ENCODE data around the gene PPP6R1. TPM values are rescaled to one million over a fixed set of nuclear protein-coding genes. Genes with fewer than 3 reads are reported as not detected.

Gene PPP6R1
- total RNA-seq, 2 experiments from 2014 or later = 172 to 182 TPM

GRCh38 chr19:55216461-55217198 is 42.2 kb downstream of the PPP6R1 start:
- POLR2A ChIA-PET = interaction anchor here (1.6 kb wide), 1 partner anchor 43 kb away, joined by 3 read pairs; no protein-coding TSS in a partner anchor

GRCh38 chr19:55213547-55213946 is 45.3 kb downstream of the PPP6R1 start:
- Mint-ChIP-seq H3K4me1 (ENCODE audit: low read depth) (peaks cover 11% of the 10 kb centered on the region), H3K9me3 (peaks cover 4% of the 10 kb centered on the region), H3K36me3 (ENCODE audit: low read depth) (no peaks in the 10 kb centered on the region), H3K4me3 (no peak overlapping the region), H3K27me3 (peaks cover 43% of the 10 kb centered on the region), H3K27ac (no peak overlapping the region)
- no peak for ATAC-seq (ENCODE audit: poor library complexity)
- H3K27ac ChIP-seq (ENCODE audit: low read depth in 1 of 2, low read length in 2 of 2) = no peak overlapping the region
- no peak for DNase-seq
- no peak for TF ChIP-seq CTCF (IDR thresholded peaks at IDR 0.05)
- POLR2A ChIA-PET = no interaction called here
- peaks cover 13% of the 10 kb centered on the region for H3K4me1 ChIP-seq (ENCODE audit: insufficient read depth, low read length)
- H3K9me3 ChIP-seq (ENCODE audit: control insufficient read depth in 1 of 2, insufficient read depth in 1 of 2, low read length in 2 of 2) = peaks cover 6 to 37% of the 10 kb centered on the region in 2 experiments
- CTCF ChIA-PET = no interaction called here
- no peak overlapping the region for H3K4me3 ChIP-seq (ENCODE audit: low read length)
- no peaks in the 10 kb centered on the region for H3K36me3 ChIP-seq (ENCODE audit: insufficient read depth, low read length)
- intact Hi-C loops (cut with DNase I, micrococcal nuclease) = no loop called here
- peaks cover 3 to 7% of the 10 kb centered on the region in 2 experiments for H3K27me3 ChIP-seq (ENCODE audit: control insufficient read depth in 1 of 2, insufficient read depth in 2 of 2, low read length in 2 of 2)

More at GRCh38 chr19:55216461-55217198, 42.2 kb downstream of the PPP6R1 start:
- Histone ChIP-seq H3K36me3 (ENCODE audit: insufficient read depth, low read length) (no peaks in the 10 kb centered on the region), H3K27me3 (ENCODE audit: control insufficient read depth in 1 of 2, insufficient read depth in 2 of 2, low read length in 2 of 2) (peaks cover 3 to 7% of the 10 kb centered on the region in 2 experiments), H3K4me1 (ENCODE audit: insufficient read depth, low read length) (peaks cover 13% of the 10 kb centered on the region), H3K27ac (ENCODE audit: low read depth in 1 of 2, low read length in 2 of 2) (no peak overlapping the region), H3K9me3 (ENCODE audit: control insufficient read depth in 1 of 2, insufficient read depth in 1 of 2, low read length in 2 of 2) (peaks cover 6 to 43% of the 10 kb centered on the region in 2 experiments), H3K4me3 (ENCODE audit: low read length) (no peak overlapping the region)
- H3K27ac Mint-ChIP-seq = no peak overlapping the region
- intact Hi-C loops (cut with DNase I, micrococcal nuclease) = loop anchor here in 1 of 2 experiments (5.0 kb wide), 1 partner anchor 36 kb away; no protein-coding TSS in a partner anchor
- CTCF ChIA-PET = no interaction called here
- H3K4me1 Mint-ChIP-seq (ENCODE audit: low read depth) = peaks cover 11% of the 10 kb centered on the region
- H3K27me3 Mint-ChIP-seq = peaks cover 29% of the 10 kb centered on the region
- H3K9me3 Mint-ChIP-seq = peaks cover 4% of the 10 kb centered on the region
- no peak for TF ChIP-seq CTCF (IDR thresholded peaks at IDR 0.05)
- peaks cover 12% of the 10 kb centered on the region for H3K36me3 Mint-ChIP-seq (ENCODE audit: low read depth)
- ATAC-seq (ENCODE audit: poor library complexity) (peak; percentile 72), DNase-seq (peak in 13 of 14 experiments; percentile 13 to 69 (median 35))
- no peak overlapping the region for H3K4me3 Mint-ChIP-seq

- intact Hi-C loops (cut with DNase I, micrococcal nuclease) = no loop called here
- Histone ChIP-seq H3K9me3 (ENCODE audit: control insufficient read depth in 1 of 2, insufficient read depth in 1 of 2, low read length in 2 of 2) (peaks cover 6 to 35% of the 10 kb centered on the region in 2 experiments), H3K27ac (ENCODE audit: low read depth in 1 of 2, low read length in 2 of 2) (no peak overlapping the region), H3K36me3 (ENCODE audit: insufficient read depth, low read length) (no peaks in the 10 kb centered on the region), H3K4me3 (ENCODE audit: low read length) (no peak overlapping the region), H3K4me1 (ENCODE audit: insufficient read depth, low read length) (peaks cover 13% of the 10 kb centered on the region), H3K27me3 (ENCODE audit: control insufficient read depth in 1 of 2, insufficient read depth in 2 of 2, low read length in 2 of 2) (peaks cover 3 to 7% of the 10 kb centered on the region in 2 experiments)
- POLR2A ChIA-PET = no interaction called here
- Mint-ChIP-seq H3K4me1 (ENCODE audit: low read depth) (peaks cover 11% of the 10 kb centered on the region), H3K36me3 (ENCODE audit: low read depth) (no peaks in the 10 kb centered on the region), H3K4me3 (no peak overlapping the region), H3K27ac (no peak overlapping the region), H3K9me3 (peaks cover 4% of the 10 kb centered on the region), H3K27me3 (peaks cover 43% of the 10 kb centered on the region)
- TF ChIP-seq CTCF (IDR thresholded peaks at IDR 0.05) = no peak
- ATAC-seq (ENCODE audit: poor library complexity) (no peak), DNase-seq (peak in 9 of 14 experiments; percentile 4 to 53 (median 28))
- CTCF ChIA-PET = no interaction called here
These were observed 46.4 kb downstream of the PPP6R1 start for GRCh38 chr19:55212447-55212846.

Data from CD4-positive, alpha-beta T cell (primary cell).